Measurements from ENCODE around the gene PISD. TPM values are rescaled to one million over a fixed set of nuclear protein-coding genes. Genes with fewer than 3 reads are reported as not detected.

Gene PISD
- total and polyA plus RNA-seq, 2 donors from 2014 or later, result 27.3 to 64.9 TPM

DNA sequence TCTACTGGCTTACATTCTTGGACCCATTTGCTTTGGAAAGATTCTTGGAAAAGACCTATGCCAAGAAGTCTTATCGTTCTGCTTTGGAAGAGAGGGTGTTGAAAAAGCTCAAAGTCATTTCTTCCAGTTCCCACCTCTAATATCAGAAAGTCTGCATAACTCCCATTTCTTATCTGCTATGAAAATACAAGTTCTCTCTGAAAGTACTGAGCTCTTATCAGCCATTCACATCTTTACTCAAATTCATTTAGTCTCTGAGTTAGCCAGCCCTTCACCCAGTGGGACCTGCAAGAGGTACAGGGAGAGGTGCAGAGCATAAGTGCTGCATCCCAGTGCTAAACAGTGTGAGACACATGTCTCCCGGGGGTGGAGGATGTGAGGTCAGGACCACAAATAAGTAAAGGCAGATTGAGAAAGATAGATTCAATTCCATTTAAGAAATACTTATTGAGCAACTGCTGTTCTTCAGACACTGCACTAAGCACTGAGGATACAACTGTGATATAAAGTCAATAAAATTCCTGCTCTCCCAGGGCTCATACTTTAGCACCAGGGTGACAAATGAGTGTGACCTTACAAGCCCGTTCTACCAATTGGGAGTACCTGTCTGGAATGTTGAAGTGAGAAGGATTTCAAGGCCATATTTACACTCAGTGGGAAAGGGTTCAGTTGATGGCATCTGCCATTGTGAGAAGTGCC, 76.7 kb downstream of the PISD start:
- H3K4me1 ChIP-seq (ENCODE audit: control insufficient read depth in 2 of 3, insufficient read depth in 2 of 3, low read depth in 1 of 3, low read length in 3 of 3), result no peaks in the 10 kb centered on the region
- intact Hi-C loops (cut with DNase I), result no loop called here
- TF ChIP-seq, protein P1, sequence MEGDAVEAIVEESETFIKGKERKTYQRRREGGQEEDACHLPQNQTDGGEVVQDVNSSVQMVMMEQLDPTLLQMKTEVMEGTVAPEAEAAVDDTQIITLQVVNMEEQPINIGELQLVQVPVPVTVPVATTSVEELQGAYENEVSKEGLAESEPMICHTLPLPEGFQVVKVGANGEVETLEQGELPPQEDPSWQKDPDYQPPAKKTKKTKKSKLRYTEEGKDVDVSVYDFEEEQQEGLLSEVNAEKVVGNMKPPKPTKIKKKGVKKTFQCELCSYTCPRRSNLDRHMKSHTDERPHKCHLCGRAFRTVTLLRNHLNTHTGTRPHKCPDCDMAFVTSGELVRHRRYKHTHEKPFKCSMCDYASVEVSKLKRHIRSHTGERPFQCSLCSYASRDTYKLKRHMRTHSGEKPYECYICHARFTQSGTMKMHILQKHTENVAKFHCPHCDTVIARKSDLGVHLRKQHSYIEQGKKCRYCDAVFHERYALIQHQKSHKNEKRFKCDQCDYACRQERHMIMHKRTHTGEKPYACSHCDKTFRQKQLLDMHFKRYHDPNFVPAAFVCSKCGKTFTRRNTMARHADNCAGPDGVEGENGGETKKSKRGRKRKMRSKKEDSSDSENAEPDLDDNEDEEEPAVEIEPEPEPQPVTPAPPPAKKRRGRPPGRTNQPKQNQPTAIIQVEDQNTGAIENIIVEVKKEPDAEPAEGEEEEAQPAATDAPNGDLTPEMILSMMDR (IDR thresholded peaks at IDR 0.05; ENCODE audit: borderline replicate concordance, extremely low read depth, insufficient read depth), result no peak
- no peak overlapping the region for H3K9ac ChIP-seq (ENCODE audit: low read length in 3 of 3)
- H3K9me3 ChIP-seq (ENCODE audit: control insufficient read depth in 2 of 3, insufficient read depth in 1 of 3, low read length in 3 of 3), result no peaks in the 10 kb centered on the region
- H3K27me3 ChIP-seq (ENCODE audit: control insufficient read depth, insufficient read depth, low read length), result no peaks in the 10 kb centered on the region
- H3K27ac ChIP-seq (ENCODE audit: low read depth in 2 of 2, low read length in 2 of 2), result no peak overlapping the region
- FAIRE-seq (no peak), DNase-seq (no peak)
- peaks cover 0 to 17% (median 11%) of the 10 kb centered on the region in 3 donors for H3K36me3 ChIP-seq (ENCODE audit: control insufficient read depth in 2 of 3, insufficient read depth in 3 of 3, low read length in 3 of 3)
- no peak overlapping the region for H3K4me3 ChIP-seq (ENCODE audit: low read length in 3 of 3)

DNA sequence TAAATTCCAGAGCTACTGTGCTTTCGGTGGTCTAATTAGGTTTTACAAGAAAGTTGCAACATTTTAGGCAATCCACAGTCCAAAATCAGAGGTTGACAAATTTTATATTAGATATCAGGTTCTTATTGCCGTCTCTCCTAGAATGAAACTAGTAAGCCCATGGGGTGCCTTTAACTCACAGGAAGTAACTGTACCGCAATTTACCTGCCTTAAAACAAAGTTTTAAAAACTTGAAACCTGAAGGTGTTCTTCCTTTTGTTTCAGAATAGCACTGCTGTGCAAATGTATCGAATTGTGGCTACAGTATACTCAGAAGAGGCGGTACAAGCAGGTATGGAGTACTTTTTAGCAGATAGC, 77.2 kb downstream of the PISD start:
- DNase-seq (no peak), FAIRE-seq (no peak)
- Histone ChIP-seq H3K4me3 (ENCODE audit: low read length in 3 of 3) (no peak overlapping the region), H3K9me3 (ENCODE audit: control insufficient read depth in 2 of 3, insufficient read depth in 1 of 3, low read length in 3 of 3) (no peaks in the 10 kb centered on the region), H3K36me3 (ENCODE audit: control insufficient read depth in 2 of 3, insufficient read depth in 3 of 3, low read length in 3 of 3) (peaks cover 0 to 17% (median 11%) of the 10 kb centered on the region in 3 donors), H3K4me1 (ENCODE audit: control insufficient read depth in 2 of 3, insufficient read depth in 2 of 3, low read depth in 1 of 3, low read length in 3 of 3) (no peaks in the 10 kb centered on the region), H3K9ac (ENCODE audit: low read length in 3 of 3) (no peak overlapping the region), H3K27me3 (ENCODE audit: control insufficient read depth, insufficient read depth, low read length) (no peaks in the 10 kb centered on the region), H3K27ac (ENCODE audit: low read depth in 2 of 2, low read length in 2 of 2) (no peak overlapping the region)
- TF ChIP-seq, protein P1 (IDR thresholded peaks at IDR 0.05; ENCODE audit: borderline replicate concordance, extremely low read depth, insufficient read depth), result no peak
- intact Hi-C loops (cut with DNase I), result no loop called here

DNA sequence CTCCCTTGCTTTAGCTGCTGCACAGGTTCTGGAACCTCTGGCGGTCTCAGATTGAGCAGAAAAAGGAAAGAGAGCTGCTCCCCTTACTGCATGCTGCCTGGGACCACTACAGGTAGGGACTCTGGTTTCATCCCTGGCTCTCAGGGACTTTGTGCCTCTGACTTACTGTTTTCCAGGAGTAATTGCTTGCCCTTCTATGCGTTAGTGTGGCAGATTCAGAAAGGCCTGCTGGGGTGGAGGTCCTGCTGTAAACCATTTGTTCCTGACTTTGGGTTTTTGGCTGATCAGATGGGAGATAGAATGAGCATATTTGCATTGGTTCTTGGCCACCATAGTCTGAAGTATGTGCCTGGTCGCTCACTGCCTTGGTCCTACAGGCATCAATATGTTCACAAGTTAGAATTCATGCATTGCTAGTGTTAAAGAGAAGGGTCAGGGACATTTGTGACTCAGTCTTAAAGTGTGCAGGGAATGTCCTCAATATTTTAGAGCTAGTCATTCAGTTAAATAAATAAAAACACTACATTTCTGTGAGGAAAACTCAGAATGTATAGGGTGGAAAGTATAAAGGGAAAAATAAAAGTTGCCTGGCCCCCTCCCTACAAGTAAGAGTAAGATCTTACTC, 78.0 kb downstream of the PISD start:
- Histone ChIP-seq H3K4me3 (ENCODE audit: low read length in 3 of 3) (no peak overlapping the region), H3K27me3 (ENCODE audit: control insufficient read depth, insufficient read depth, low read length) (no peaks in the 10 kb centered on the region), H3K9me3 (ENCODE audit: control insufficient read depth in 2 of 3, insufficient read depth in 1 of 3, low read length in 3 of 3) (no peaks in the 10 kb centered on the region), H3K4me1 (ENCODE audit: control insufficient read depth in 2 of 3, insufficient read depth in 2 of 3, low read depth in 1 of 3, low read length in 3 of 3) (no peaks in the 10 kb centered on the region), H3K27ac (ENCODE audit: low read depth in 2 of 2, low read length in 2 of 2) (no peak overlapping the region), H3K9ac (ENCODE audit: low read length in 3 of 3) (no peak overlapping the region), H3K36me3 (ENCODE audit: control insufficient read depth in 2 of 3, insufficient read depth in 3 of 3, low read length in 3 of 3) (peaks cover 0 to 14% (median 11%) of the 10 kb centered on the region in 3 donors)
- FAIRE-seq (no peak), DNase-seq (no peak)
- TF ChIP-seq, protein P1 (IDR thresholded peaks at IDR 0.05; ENCODE audit: borderline replicate concordance, extremely low read depth, insufficient read depth), result no peak
- intact Hi-C loops (cut with DNase I), result no loop called here
